ENCODE data around the gene WNT16. TPM values are rescaled to one million over a fixed set of nuclear protein-coding genes. Genes with fewer than 3 reads are reported as not detected.
"Not testable (repeated sequence)": the region's sequence is repeated elsewhere in the genome, so short reads cannot be mapped to it uniquely, and the experiment has no call there.

Gene WNT16
- total RNA-seq, 1 experiment from 2014 or later = not detected

- no peak for TF ChIP-seq CTCF (conservative IDR thresholded peaks at IDR 0.05)
- H3K4me1 ChIP-seq (ENCODE audit: insufficient read depth, low read length) = no peaks in the 10 kb centered on the region
- no peak overlapping the region for H3K4me2 ChIP-seq (ENCODE audit: insufficient read depth, insufficient read length, low read length)
- H3K9me3 ChIP-seq (ENCODE audit: control insufficient read depth, low read depth, low read length) = no peaks in the 10 kb centered on the region
- H2BK15ac ChIP-seq (ENCODE audit: low read depth, low read length) = no peak overlapping the region
- H3K27me3 Mint-ChIP-seq (ENCODE audit: low read depth) = peaks cover 2% of the 10 kb centered on the region; the same call in 1 of the 2 replicates
- no peak overlapping the region for H2BK12ac ChIP-seq (ENCODE audit: insufficient read length, low read depth, low read length)
- no peaks in the 10 kb centered on the region for H3K79me1 ChIP-seq (ENCODE audit: insufficient read depth, low read depth, low read length, poor library complexity, severe bottlenecking)
- H3K23ac ChIP-seq (ENCODE audit: insufficient read length, low read depth, low read length) = no peak overlapping the region
- peaks cover 24 to 26% of the 10 kb centered on the region in 2 experiments for H3K9me3 Mint-ChIP-seq
- no peak overlapping the region for H3K4me3 Mint-ChIP-seq
- no peak overlapping the region for H3K27ac ChIP-seq (ENCODE audit: insufficient read length, low read depth, low read length)
- no peak overlapping the region for H3K9ac ChIP-seq (ENCODE audit: extremely low read depth, insufficient read length, low read length)
- H4K91ac ChIP-seq (ENCODE audit: insufficient read length, low read depth, low read length) = no peak overlapping the region
- H3T11ph ChIP-seq (ENCODE audit: low read length) = no peak overlapping the region
- no peak for DNase-seq
- H4K5ac ChIP-seq (ENCODE audit: insufficient read length, low read depth, low read length) = no peak overlapping the region
- H3K14ac ChIP-seq (ENCODE audit: insufficient read depth, low read length) = no peak overlapping the region
- H3K36me3 Mint-ChIP-seq (ENCODE audit: insufficient read depth in 1 of 3, low read depth in 3 of 3) = peaks cover 13 to 20% (median 20%) of the 10 kb centered on the region in 3 experiments
- no peaks in the 10 kb centered on the region for H3K23me2 ChIP-seq (ENCODE audit: insufficient read length, low read depth, low read length, poor library complexity, severe bottlenecking)
- no peak overlapping the region for H2AK5ac ChIP-seq (ENCODE audit: insufficient read length, low read length)
- H3K56ac ChIP-seq (ENCODE audit: insufficient read length, low read depth, low read length) = no peak overlapping the region
- no peak overlapping the region for H3K4ac ChIP-seq (ENCODE audit: low read depth, low read length)
- H2AFZ ChIP-seq (ENCODE audit: low read length) = no peak overlapping the region
- no peaks in the 10 kb centered on the region for H3K27me3 ChIP-seq (ENCODE audit: insufficient read depth, low read length)
- no peak overlapping the region for H3K18ac ChIP-seq (ENCODE audit: insufficient read length, low read depth, low read length)
- H4K20me1 ChIP-seq (ENCODE audit: control insufficient read depth, insufficient read depth, insufficient read length) = no peaks in the 10 kb centered on the region
- H3K27ac Mint-ChIP-seq = no peak overlapping the region
- H4K8ac ChIP-seq (replicated peaks; ENCODE audit: insufficient read length, low read depth, low read length) = no peak overlapping the region
- H2BK5ac ChIP-seq (ENCODE audit: insufficient read length, low read length) = no peak overlapping the region
- H2BK20ac ChIP-seq (ENCODE audit: low read depth, low read length, poor library complexity, severe bottlenecking) = no peak overlapping the region
- H3K79me2 ChIP-seq (ENCODE audit: insufficient read depth, low read length) = no peaks in the 10 kb centered on the region
- H2BK120ac ChIP-seq (ENCODE audit: low read depth, low read length, poor library complexity, severe bottlenecking) = no peak overlapping the region
- no peaks in the 10 kb centered on the region for H3K4me1 Mint-ChIP-seq
These were observed 39.9 kb upstream of the WNT16 start for GRCh38 chr7:121288894-121289293.

GRCh38 chr7:121289930-121290329 is 38.9 kb upstream of the WNT16 start:
- H3K27ac ChIP-seq (ENCODE audit: insufficient read length, low read depth, low read length); H3K27ac Mint-ChIP-seq; H3K23ac ChIP-seq (ENCODE audit: insufficient read length, low read depth, low read length); H4K8ac ChIP-seq (replicated peaks; ENCODE audit: insufficient read length, low read depth, low read length); H3K56ac ChIP-seq (ENCODE audit: insufficient read length, low read depth, low read length); H2BK5ac ChIP-seq (ENCODE audit: insufficient read length, low read length); H2BK120ac ChIP-seq (ENCODE audit: low read depth, low read length, poor library complexity, severe bottlenecking); H2AFZ ChIP-seq (ENCODE audit: low read length); H3K23me2 ChIP-seq (ENCODE audit: insufficient read length, low read depth, low read length, poor library complexity, severe bottlenecking); H3K9me3 ChIP-seq (ENCODE audit: control insufficient read depth, low read depth, low read length); H2BK20ac ChIP-seq (ENCODE audit: low read depth, low read length, poor library complexity, severe bottlenecking); H2BK12ac ChIP-seq (ENCODE audit: insufficient read length, low read depth, low read length); H3K27me3 ChIP-seq (ENCODE audit: insufficient read depth, low read length); H3K4ac ChIP-seq (ENCODE audit: low read depth, low read length); H3K9ac ChIP-seq (ENCODE audit: extremely low read depth, insufficient read length, low read length); H3K18ac ChIP-seq (ENCODE audit: insufficient read length, low read depth, low read length); H3K4me3 Mint-ChIP-seq; H3K79me2 ChIP-seq (ENCODE audit: insufficient read depth, low read length); H3K4me1 Mint-ChIP-seq; H3T11ph ChIP-seq (ENCODE audit: low read length); DNase-seq; H4K20me1 ChIP-seq (ENCODE audit: control insufficient read depth, insufficient read depth, insufficient read length); H2BK15ac ChIP-seq (ENCODE audit: low read depth, low read length); H3K79me1 ChIP-seq (ENCODE audit: insufficient read depth, low read depth, low read length, poor library complexity, severe bottlenecking); H3K4me1 ChIP-seq (ENCODE audit: insufficient read depth, low read length); H2AK5ac ChIP-seq (ENCODE audit: insufficient read length, low read length); H3K4me2 ChIP-seq (ENCODE audit: insufficient read depth, insufficient read length, low read length); H4K5ac ChIP-seq (ENCODE audit: insufficient read length, low read depth, low read length); H3K27me3 Mint-ChIP-seq (ENCODE audit: low read depth); H3K14ac ChIP-seq (ENCODE audit: insufficient read depth, low read length); H4K91ac ChIP-seq (ENCODE audit: insufficient read length, low read depth, low read length): not testable (repeated sequence)
- Mint-ChIP-seq H3K36me3 (ENCODE audit: insufficient read depth in 1 of 3, low read depth in 3 of 3) (peaks cover 4 to 10% (median 10%) of the 10 kb centered on the region in 3 experiments; a peak in 6 of 7 replicates), H3K9me3 (peaks cover 15 to 16% of the 10 kb centered on the region in 2 experiments)
- WGBS (ENCODE audit: extremely low coverage, insufficient read length, low lambda C conversion rate) = no CpG with 5 or more reads among the region's 5 CpGs
